Measurements from ENCODE around the gene FGD1.
"Not testable (repeated sequence)": the region's sequence is repeated elsewhere in the genome, so short reads cannot be mapped to it uniquely, and the experiment has no call there.

The FGD1 gene

DNA sequence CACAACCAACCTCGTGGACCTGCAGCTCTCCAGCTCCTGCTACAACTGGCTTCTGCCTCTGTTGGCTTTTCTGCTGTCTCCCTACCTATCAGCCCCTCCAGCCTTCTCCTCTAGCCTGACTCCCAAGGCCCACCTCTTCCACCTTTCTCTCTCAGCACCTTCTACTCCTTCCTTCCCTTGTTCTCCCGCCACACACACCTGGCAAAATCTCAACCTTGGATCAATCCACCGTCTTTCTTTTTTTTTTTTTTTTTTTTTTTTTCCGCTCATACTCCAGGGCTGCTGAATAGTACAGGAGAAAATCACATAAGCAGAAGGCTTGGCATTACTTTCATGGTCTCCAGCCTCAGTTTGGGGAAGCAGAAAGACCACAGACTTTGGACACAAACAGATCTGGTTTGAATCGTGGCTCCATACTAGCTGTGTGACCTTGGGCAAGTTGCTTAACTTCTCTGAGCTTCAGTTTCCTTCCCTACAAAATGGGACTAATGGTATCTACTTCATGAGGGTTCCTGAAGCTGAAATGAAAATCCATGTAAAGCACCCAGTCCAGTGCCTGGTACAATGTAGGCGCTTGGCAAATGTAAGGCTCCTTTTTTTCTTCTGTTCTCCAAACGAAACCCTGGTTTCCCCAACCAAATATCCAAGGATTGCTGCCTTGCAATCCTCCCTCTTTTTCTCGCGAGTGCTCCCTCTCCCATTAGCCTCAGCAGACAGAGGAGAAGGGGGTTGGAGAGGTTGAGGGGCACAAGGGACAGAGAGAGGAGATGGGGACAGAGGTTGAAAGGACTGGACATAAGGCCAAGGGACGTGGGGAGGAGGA lies 1.7 kb downstream of the FGD1 start:
- Histone ChIP-seq H3K4me1 (ENCODE audit: control insufficient read depth in 1 of 2, insufficient read depth in 1 of 2, low read depth in 1 of 2, low read length in 1 of 2) (no peaks in the 10 kb centered on the region), H3K4me3 (ENCODE audit: low read depth in 1 of 2, low read length in 1 of 2) (no peak overlapping the region), H3K27me3 (peaks cover 57% of the 10 kb centered on the region), H3K9me3 (no peaks in the 10 kb centered on the region), H3K36me3 (no peaks in the 10 kb centered on the region), H3K27ac (no peak overlapping the region)
- TF ChIP-seq CTCF (IDR thresholded peaks at IDR 0.05) = no peak

- H3K9me3 ChIP-seq = no peaks in the 10 kb centered on the region
- no peak overlapping the region for H3K4me3 ChIP-seq (ENCODE audit: low read depth in 1 of 2, low read length in 1 of 2)
- no peaks in the 10 kb centered on the region for H3K4me1 ChIP-seq (ENCODE audit: control insufficient read depth in 1 of 2, insufficient read depth in 1 of 2, low read depth in 1 of 2, low read length in 1 of 2)
- no peak overlapping the region for H3K27ac ChIP-seq
- no peak for TF ChIP-seq CTCF (IDR thresholded peaks at IDR 0.05)
- peaks cover 48% of the 10 kb centered on the region for H3K27me3 ChIP-seq
- no peaks in the 10 kb centered on the region for H3K36me3 ChIP-seq
Measured at GRCh38 chrX:54492340-54492739, 3.7 kb downstream of the FGD1 start.

DNA sequence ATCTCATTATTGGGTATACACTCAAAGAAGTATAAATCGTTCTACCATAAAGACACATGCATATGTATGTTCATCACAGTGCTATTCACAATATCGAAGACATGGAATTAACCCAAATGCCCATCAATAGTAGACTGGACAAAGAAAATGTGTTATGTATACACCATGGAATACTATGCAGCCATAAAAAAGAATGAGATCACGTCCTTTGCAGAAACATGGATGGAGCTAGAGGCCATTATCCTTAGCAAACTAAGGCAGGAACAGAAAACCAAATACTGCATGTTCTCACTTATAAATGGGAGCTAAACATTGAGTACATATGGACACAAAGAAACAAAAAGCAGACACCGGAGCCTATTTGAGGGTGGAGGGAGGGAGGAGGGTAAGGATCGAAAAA lies 6.2 kb downstream of the FGD1 start:
- peaks cover 23% of the 10 kb centered on the region for H3K27me3 ChIP-seq
- H3K27ac ChIP-seq; H3K9me3 ChIP-seq; H3K36me3 ChIP-seq; H3K4me1 ChIP-seq (ENCODE audit: control insufficient read depth in 1 of 2, insufficient read depth in 1 of 2, low read depth in 1 of 2, low read length in 1 of 2); H3K4me3 ChIP-seq (ENCODE audit: low read depth in 1 of 2, low read length in 1 of 2): not testable (repeated sequence)

DNA sequence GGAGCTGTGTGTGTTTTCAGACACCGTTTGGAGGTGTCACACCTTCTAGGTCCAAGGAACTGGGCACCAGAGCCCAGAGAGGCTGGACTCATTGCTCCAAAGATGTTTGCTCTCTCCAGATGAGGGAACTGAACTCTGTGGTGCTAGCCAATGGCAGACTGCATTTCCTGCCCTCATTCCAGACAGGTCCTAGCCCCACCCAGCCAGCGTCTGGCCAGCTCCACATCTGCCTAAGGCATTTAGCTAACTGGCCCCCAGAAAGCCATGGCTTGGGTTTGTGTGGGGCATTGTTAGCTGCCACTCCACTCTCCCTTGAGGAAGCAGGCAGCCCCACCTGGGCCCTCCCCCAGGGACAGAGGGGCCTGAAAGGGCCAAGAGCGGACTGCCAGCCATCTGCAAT lies 11.4 kb downstream of the FGD1 start:
- H3K27me3 ChIP-seq = no peaks in the 10 kb centered on the region
- TF ChIP-seq CTCF (IDR thresholded peaks at IDR 0.05) = no peak
- H3K9me3 ChIP-seq = no peaks in the 10 kb centered on the region
- no peaks in the 10 kb centered on the region for H3K4me1 ChIP-seq (ENCODE audit: control insufficient read depth in 1 of 2, insufficient read depth in 1 of 2, low read depth in 1 of 2, low read length in 1 of 2)
- H3K27ac ChIP-seq = no peak overlapping the region
- H3K4me3 ChIP-seq (ENCODE audit: low read depth in 1 of 2, low read length in 1 of 2) = no peak overlapping the region
- H3K36me3 ChIP-seq = no peaks in the 10 kb centered on the region

DNA sequence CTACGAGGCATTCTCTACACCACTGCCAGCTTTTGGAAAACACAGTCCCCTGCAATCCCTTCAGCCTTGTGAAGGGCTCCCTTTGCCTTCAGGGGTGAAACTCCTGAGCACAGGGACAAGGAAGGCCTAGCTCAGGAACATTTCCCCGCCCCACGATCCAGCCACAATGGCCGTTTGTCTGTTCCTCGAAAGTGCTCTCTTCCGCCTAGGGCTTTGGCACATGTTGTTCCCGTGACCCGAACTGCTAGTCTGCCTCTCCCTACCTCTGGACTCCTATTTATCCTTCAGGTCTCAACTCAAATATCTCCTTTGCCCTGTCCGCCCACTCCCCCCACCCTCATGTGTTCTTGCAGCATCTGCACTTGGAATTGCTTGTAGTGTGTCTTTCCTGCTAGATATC lies 12.1 kb downstream of the FGD1 start:
- TF ChIP-seq CTCF (IDR thresholded peaks at IDR 0.05) = no peak
- no peaks in the 10 kb centered on the region for H3K4me1 ChIP-seq (ENCODE audit: control insufficient read depth in 1 of 2, insufficient read depth in 1 of 2, low read depth in 1 of 2, low read length in 1 of 2)
- H3K36me3 ChIP-seq = no peaks in the 10 kb centered on the region
- H3K4me3 ChIP-seq (ENCODE audit: low read depth in 1 of 2, low read length in 1 of 2) = no peak overlapping the region
- H3K9me3 ChIP-seq = no peaks in the 10 kb centered on the region
- H3K27me3 ChIP-seq = no peaks in the 10 kb centered on the region
- no peak overlapping the region for H3K27ac ChIP-seq

DNA sequence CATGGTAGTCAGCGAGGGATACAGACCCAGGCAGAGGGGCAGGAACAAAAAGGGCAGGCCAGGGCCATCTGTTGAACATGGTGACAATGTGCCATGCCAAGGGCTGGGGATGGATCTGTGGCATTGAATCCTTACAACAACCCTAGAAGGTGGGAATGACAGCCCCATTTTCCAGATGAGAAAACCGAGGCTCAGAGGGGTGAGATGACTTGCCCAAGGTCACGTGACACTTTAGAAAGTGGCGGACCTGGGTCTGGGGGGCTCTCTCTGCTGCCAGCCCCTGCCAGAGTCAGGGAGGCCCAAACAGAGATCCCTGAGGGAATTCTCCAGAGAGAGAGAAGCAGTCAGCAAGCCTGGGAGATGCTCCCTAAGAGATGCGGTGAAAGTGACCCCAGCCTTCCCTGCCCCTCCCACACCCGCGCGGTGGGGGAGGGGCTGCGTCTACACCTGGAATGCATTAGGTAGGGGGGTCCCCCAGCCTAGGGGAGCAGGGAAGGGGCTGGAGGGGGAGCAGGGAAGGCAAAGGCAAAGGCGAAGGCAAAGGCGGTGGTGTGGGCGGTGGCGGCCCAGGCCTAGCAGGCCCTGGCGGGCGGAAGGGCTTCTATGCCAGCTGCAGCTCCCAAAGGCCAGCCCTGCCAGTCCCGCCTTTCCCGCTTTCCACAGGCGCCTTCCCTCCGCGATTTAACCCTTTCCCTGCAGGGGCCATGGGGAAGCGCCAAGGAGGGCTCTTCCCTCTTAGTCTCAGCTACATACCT lies 13.0 kb downstream of the FGD1 start:
- TF ChIP-seq CTCF (IDR thresholded peaks at IDR 0.05) = no peak
- Histone ChIP-seq H3K4me3 (ENCODE audit: low read depth in 1 of 2, low read length in 1 of 2) (no peak overlapping the region), H3K27ac (no peak overlapping the region), H3K36me3 (no peaks in the 10 kb centered on the region), H3K9me3 (no peaks in the 10 kb centered on the region), H3K4me1 (ENCODE audit: control insufficient read depth in 1 of 2, insufficient read depth in 1 of 2, low read depth in 1 of 2, low read length in 1 of 2) (no peaks in the 10 kb centered on the region), H3K27me3 (no peaks in the 10 kb centered on the region)
